Measurements from ENCODE around the gene ROBO4.

DNA sequence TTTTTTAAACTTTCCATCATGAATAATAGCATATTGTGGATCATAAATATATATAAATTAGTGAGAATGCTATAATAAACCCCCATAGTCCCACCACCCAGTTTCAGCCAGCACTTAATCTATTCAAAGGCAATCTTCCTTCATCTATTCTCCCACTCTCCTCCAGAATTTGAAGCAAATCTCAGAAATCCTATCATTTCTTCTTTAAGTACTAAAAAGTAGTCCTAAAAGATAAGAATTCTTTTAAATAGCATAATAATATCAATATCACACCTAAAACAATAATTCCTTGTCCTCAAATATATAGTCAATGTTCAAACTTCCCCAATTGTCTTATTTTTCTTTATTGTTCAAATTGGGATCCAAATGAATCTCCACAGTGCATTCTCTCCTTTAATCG, 57.0 kb downstream of the ROBO4 start:
- no peak for TF ChIP-seq POLR2A (IDR thresholded peaks at IDR 0.05)
- TF ChIP-seq, protein P1, sequence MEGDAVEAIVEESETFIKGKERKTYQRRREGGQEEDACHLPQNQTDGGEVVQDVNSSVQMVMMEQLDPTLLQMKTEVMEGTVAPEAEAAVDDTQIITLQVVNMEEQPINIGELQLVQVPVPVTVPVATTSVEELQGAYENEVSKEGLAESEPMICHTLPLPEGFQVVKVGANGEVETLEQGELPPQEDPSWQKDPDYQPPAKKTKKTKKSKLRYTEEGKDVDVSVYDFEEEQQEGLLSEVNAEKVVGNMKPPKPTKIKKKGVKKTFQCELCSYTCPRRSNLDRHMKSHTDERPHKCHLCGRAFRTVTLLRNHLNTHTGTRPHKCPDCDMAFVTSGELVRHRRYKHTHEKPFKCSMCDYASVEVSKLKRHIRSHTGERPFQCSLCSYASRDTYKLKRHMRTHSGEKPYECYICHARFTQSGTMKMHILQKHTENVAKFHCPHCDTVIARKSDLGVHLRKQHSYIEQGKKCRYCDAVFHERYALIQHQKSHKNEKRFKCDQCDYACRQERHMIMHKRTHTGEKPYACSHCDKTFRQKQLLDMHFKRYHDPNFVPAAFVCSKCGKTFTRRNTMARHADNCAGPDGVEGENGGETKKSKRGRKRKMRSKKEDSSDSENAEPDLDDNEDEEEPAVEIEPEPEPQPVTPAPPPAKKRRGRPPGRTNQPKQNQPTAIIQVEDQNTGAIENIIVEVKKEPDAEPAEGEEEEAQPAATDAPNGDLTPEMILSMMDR (IDR thresholded peaks at IDR 0.05), result no peak

Data from breast epithelium (tissue), 3 donors.